ENCODE measurements around the gene FBN1.

GRCh38 chr15:48413304-48413703, 232.2 kb downstream of the FBN1 start:
- TF ChIP-seq, protein P1, sequence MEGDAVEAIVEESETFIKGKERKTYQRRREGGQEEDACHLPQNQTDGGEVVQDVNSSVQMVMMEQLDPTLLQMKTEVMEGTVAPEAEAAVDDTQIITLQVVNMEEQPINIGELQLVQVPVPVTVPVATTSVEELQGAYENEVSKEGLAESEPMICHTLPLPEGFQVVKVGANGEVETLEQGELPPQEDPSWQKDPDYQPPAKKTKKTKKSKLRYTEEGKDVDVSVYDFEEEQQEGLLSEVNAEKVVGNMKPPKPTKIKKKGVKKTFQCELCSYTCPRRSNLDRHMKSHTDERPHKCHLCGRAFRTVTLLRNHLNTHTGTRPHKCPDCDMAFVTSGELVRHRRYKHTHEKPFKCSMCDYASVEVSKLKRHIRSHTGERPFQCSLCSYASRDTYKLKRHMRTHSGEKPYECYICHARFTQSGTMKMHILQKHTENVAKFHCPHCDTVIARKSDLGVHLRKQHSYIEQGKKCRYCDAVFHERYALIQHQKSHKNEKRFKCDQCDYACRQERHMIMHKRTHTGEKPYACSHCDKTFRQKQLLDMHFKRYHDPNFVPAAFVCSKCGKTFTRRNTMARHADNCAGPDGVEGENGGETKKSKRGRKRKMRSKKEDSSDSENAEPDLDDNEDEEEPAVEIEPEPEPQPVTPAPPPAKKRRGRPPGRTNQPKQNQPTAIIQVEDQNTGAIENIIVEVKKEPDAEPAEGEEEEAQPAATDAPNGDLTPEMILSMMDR (IDR thresholded peaks at IDR 0.05): no peak
- no peak for TF ChIP-seq POLR2A (IDR thresholded peaks at IDR 0.05)

Measured in esophagus squamous epithelium (tissue), 4 donors.